ENCODE results near the gene NECAP2. TPM values are rescaled to one million over a fixed set of nuclear protein-coding genes. Genes with fewer than 3 reads are reported as not detected.

The NECAP2 gene
- total RNA-seq, 1 donor from 2014 or later: 135 TPM

- no peak for DNase-seq (ENCODE audit: low read depth)
- H3K36me3 ChIP-seq (ENCODE audit: control insufficient read depth, insufficient read depth, low read length): peaks cover 2% of the 10 kb centered on the region
- TF ChIP-seq CTCF (IDR thresholded peaks at IDR 0.05; ENCODE audit: insufficient read depth, low read length, poor library complexity, severe bottlenecking): no peak
- H3K4me3 ChIP-seq (ENCODE audit: low read depth, low read length): no peak overlapping the region
- H3K27me3 ChIP-seq (ENCODE audit: control insufficient read depth, insufficient read depth, low read length): no peaks in the 10 kb centered on the region
Measured at GRCh38 chr1:16459352-16459925, 18.9 kb downstream of the NECAP2 start.

- no peaks in the 10 kb centered on the region for H3K27me3 ChIP-seq (ENCODE audit: control insufficient read depth, insufficient read depth, low read length)
- TF ChIP-seq CTCF (IDR thresholded peaks at IDR 0.05; ENCODE audit: insufficient read depth, low read length, poor library complexity, severe bottlenecking): no peak
- H3K36me3 ChIP-seq (ENCODE audit: control insufficient read depth, insufficient read depth, low read length): peaks cover 2% of the 10 kb centered on the region
- H3K4me3 ChIP-seq (ENCODE audit: low read depth, low read length): no peak overlapping the region
- DNase-seq (ENCODE audit: low read depth): no peak
Measured at GRCh38 chr1:16461681-16462080, 21.2 kb downstream of the NECAP2 start.

DNA sequence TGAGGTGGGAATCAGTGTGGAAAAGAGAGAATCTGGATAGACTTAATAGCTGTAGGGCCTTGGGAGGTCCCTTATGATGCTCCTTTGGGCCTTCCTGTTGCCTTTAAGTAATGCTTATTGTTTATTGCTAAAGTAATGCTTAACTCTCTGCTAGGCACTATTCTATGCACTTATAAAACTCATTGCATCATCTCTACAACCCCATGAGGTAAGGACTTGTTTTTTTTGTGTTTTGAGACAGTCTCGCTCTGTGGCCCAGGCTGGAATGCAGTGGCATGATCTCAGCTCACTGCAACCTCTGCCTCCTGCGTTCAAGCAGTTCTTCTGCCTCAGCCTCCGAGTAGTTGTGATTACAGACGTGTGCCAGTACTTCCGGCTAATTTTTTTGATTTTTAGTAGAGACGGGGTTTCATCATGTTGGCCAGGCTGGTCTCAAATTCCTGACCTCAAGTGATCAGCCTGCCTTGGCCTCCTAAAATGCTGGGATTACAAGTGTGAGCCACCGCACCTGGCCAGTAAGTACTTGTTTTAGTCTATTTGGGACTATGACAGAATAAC is 22.3 kb downstream of the NECAP2 start:
- H3K4me3 ChIP-seq (ENCODE audit: low read depth, low read length): no peak overlapping the region
- H3K36me3 ChIP-seq (ENCODE audit: control insufficient read depth, insufficient read depth, low read length): peaks cover 2% of the 10 kb centered on the region
- TF ChIP-seq CTCF (IDR thresholded peaks at IDR 0.05; ENCODE audit: insufficient read depth, low read length, poor library complexity, severe bottlenecking): no peak
- no peaks in the 10 kb centered on the region for H3K27me3 ChIP-seq (ENCODE audit: control insufficient read depth, insufficient read depth, low read length)
- DNase-seq (ENCODE audit: low read depth): no peak

- Histone ChIP-seq H3K36me3 (ENCODE audit: control insufficient read depth, insufficient read depth, low read length) (peaks cover under 1% of the 10 kb centered on the region), H3K4me3 (ENCODE audit: low read depth, low read length) (no peak overlapping the region), H3K27me3 (ENCODE audit: control insufficient read depth, insufficient read depth, low read length) (no peaks in the 10 kb centered on the region)
- no peak for DNase-seq (ENCODE audit: low read depth)
- TF ChIP-seq CTCF (IDR thresholded peaks at IDR 0.05; ENCODE audit: insufficient read depth, low read length, poor library complexity, severe bottlenecking): no peak
Measured at GRCh38 chr1:16464917-16465625, 24.5 kb downstream of the NECAP2 start.

DNA sequence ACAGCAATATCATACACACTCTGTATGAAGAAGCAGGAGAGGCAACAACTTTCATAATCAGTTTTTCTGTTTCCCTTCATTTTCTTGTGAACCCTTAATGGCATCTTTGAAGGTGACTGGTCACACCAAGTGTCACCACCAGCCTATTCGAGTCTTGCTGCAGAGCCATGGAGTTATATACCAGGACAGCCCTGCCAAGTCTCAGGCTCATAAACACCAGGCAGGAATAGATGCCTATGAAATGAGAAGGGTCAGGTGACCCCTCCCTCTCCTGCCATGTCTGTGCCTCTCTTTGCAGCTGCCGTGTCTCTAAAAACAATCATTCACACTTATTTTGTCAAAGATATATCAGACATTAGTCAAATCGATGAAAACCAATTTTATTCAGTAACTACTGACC is 28.0 kb downstream of the NECAP2 start:
- DNase-seq (ENCODE audit: low read depth): no peak
- H3K27me3 ChIP-seq (ENCODE audit: control insufficient read depth, insufficient read depth, low read length): no peaks in the 10 kb centered on the region
- no peak for TF ChIP-seq CTCF (IDR thresholded peaks at IDR 0.05; ENCODE audit: insufficient read depth, low read length, poor library complexity, severe bottlenecking)

More for the DNA sequence above, 28.0 kb downstream of the NECAP2 start:
- Histone ChIP-seq H3K4me3 (ENCODE audit: low read depth, low read length) (no peak overlapping the region), H3K36me3 (ENCODE audit: control insufficient read depth, insufficient read depth, low read length) (no peaks in the 10 kb centered on the region)

Measured in kidney epithelial cell (primary cell).